Endometrial microvascular endothelial cells (primary cell): Measurements from ENCODE around the gene HSPA5. TPM values are rescaled to one million over a fixed set of nuclear protein-coding genes. Genes with fewer than 3 reads are reported as not detected.

Source experiments
- in situ Hi-C: cut with HindIII; loops from 2 replicates; pipeline ENCODE4 v1.10.0; 2017; ENCODE audit warnings: low sequenced_read_pairs, low pct_unique_long_range_greater_than_20kb; ENCODE audit errors: inconsistent ontology term
- total RNA-seq: library from RNA; depleted of rRNA; stranded (reverse); fragments of >200 nt; gene quantifications from one replicate; pipeline ENCODE4 v1.2.3, GENCODE V29; 2015; ENCODE audit errors: inconsistent ontology term

Gene HSPA5
- total RNA-seq, 1 donor from 2014 or later: 353 TPM

- in situ Hi-C loops: no loop called here
Observed at GRCh38 chr9:125202846-125203618, 38.1 kb downstream of the HSPA5 start.

- in situ Hi-C loops: no loop called here
Observed at GRCh38 chr9:125200216-125201047, 40.7 kb downstream of the HSPA5 start, which contains the start of gene RABEPK. RABEPK (plus strand) TSS chr9:125200542; CDS start chr9:125203014, 2,472 bp downstream.

GRCh38 chr9:125195591-125195990 is 45.6 kb downstream of the HSPA5 start:
- in situ Hi-C loops: loop anchor here (25.0 kb wide), 1 partner anchor 433 kb away; the partner anchor contains the start of gene NR6A1

- in situ Hi-C loops: loop anchor here (25.0 kb wide), 1 partner anchor 432 kb away; the partner anchor contains the start of gene NR6A1
Observed at GRCh38 chr9:125194466-125194865, 46.7 kb downstream of the HSPA5 start.

GRCh38 chr9:125190361-125190801 is 50.8 kb downstream of the HSPA5 start:
- in situ Hi-C loops: loop anchor here (25.0 kb wide), 1 partner anchor 428 kb away; the partner anchor contains the start of gene NR6A1

- in situ Hi-C loops: loop anchor here (25.0 kb wide), 1 partner anchor 427 kb away; the partner anchor contains the start of gene NR6A1
Observed at GRCh38 chr9:125189361-125190289, 51.5 kb downstream of the HSPA5 start, which contains the start of gene PPP6C. PPP6C (minus strand) TSS chr9:125189803; CDS start chr9:125189718, 85 bp downstream.

- in situ Hi-C loops: loop anchor here (25.0 kb wide), 1 partner anchor 427 kb away; the partner anchor contains the start of gene NR6A1
Observed at GRCh38 chr9:125189011-125189360, 52.2 kb downstream of the HSPA5 start.

Other genes starting within 250 kb of the HSPA5 start
- 6.8 TPM for gene SCAI, start 97.8 kb downstream of the HSPA5 start, total RNA-seq
- 32.1 TPM for gene PPP6C, start 51.5 kb downstream of the HSPA5 start, total RNA-seq
- gene RABEPK, start 40.8 kb downstream of the HSPA5 start, total RNA-seq: 23.0 TPM
- gene GAPVD1, start 20.5 kb upstream of the HSPA5 start, total RNA-seq: 36.9 TPM